Measurements from ENCODE around the gene CPNE2.

DNA sequence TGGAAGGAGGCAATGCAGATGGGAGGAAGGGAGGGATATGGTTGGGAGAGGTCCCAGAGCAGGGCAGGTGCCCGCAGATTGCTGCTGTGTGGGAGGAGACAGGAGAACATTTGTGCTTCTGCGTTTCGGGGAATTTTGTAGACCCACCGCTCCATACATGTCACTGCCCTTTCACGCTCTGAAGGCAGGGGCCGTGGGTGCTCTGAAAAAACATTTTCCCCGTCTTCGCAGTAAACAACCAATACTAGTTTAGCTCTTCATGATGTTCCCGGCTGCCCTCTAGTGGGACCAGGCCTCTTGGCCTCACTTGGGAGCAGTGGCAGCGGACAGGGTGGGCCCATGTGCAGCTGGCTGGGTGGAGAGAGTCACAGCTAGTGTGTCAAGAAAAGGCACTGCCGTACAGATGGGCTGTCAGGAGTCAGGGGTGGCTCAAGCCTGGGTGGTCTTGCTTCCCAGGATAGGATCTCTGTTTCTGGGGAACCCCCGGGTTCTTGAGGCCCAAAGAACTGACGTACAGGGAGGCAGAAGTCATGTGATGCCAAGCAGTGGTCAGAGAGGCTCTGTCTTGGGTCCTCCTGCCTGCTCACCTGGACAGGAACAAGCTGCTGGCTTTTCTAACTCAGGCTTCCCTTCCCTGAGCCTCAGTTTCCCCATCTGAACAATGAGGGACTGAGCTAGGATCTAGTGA, 46.5 kb upstream of the CPNE2 start:
- TF ChIP-seq, protein P1, sequence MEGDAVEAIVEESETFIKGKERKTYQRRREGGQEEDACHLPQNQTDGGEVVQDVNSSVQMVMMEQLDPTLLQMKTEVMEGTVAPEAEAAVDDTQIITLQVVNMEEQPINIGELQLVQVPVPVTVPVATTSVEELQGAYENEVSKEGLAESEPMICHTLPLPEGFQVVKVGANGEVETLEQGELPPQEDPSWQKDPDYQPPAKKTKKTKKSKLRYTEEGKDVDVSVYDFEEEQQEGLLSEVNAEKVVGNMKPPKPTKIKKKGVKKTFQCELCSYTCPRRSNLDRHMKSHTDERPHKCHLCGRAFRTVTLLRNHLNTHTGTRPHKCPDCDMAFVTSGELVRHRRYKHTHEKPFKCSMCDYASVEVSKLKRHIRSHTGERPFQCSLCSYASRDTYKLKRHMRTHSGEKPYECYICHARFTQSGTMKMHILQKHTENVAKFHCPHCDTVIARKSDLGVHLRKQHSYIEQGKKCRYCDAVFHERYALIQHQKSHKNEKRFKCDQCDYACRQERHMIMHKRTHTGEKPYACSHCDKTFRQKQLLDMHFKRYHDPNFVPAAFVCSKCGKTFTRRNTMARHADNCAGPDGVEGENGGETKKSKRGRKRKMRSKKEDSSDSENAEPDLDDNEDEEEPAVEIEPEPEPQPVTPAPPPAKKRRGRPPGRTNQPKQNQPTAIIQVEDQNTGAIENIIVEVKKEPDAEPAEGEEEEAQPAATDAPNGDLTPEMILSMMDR (IDR thresholded peaks at IDR 0.05): peak; percentile 80
- no peak for TF ChIP-seq POLR2AphosphoS5 (IDR thresholded peaks at IDR 0.05; ENCODE audit: low read depth, low read length)
- TF ChIP-seq, protein P2, sequence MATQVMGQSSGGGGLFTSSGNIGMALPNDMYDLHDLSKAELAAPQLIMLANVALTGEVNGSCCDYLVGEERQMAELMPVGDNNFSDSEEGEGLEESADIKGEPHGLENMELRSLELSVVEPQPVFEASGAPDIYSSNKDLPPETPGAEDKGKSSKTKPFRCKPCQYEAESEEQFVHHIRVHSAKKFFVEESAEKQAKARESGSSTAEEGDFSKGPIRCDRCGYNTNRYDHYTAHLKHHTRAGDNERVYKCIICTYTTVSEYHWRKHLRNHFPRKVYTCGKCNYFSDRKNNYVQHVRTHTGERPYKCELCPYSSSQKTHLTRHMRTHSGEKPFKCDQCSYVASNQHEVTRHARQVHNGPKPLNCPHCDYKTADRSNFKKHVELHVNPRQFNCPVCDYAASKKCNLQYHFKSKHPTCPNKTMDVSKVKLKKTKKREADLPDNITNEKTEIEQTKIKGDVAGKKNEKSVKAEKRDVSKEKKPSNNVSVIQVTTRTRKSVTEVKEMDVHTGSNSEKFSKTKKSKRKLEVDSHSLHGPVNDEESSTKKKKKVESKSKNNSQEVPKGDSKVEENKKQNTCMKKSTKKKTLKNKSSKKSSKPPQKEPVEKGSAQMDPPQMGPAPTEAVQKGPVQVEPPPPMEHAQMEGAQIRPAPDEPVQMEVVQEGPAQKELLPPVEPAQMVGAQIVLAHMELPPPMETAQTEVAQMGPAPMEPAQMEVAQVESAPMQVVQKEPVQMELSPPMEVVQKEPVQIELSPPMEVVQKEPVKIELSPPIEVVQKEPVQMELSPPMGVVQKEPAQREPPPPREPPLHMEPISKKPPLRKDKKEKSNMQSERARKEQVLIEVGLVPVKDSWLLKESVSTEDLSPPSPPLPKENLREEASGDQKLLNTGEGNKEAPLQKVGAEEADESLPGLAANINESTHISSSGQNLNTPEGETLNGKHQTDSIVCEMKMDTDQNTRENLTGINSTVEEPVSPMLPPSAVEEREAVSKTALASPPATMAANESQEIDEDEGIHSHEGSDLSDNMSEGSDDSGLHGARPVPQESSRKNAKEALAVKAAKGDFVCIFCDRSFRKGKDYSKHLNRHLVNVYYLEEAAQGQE (IDR thresholded peaks at IDR 0.05; ENCODE audit: insufficient read depth in 1 of 2, low read depth in 2 of 2, low read length in 1 of 2): no peak
